ACC112 (cell line): Measurements from ENCODE around the gene NRP1.
A peak's percentile ranks its signal among the peaks of the same experiment; 100 is the strongest.

ENCODE experiments used
- H2AFZ ChIP-seq: fragments of 200-600 bp; sonication (generic); one replicate; pipeline ENCODE4 v1.6.0; 2017; ENCODE audit warnings: antibody characterized with exemption, low read length; ENCODE audit not compliant: unreplicated experiment
- H3K27ac ChIP-seq: fragments of 200-600 bp; sonication (generic); 2 replicates; pipeline ENCODE4 v1.5.1; 2014; ENCODE audit warnings: low read depth, mild to moderate bottlenecking, antibody characterized with exemption, low read length, moderate library complexity
- H3K27me3 ChIP-seq: fragments of 200-600 bp; sonication (generic); 2 replicates; pipeline ENCODE4 v1.6.1; 2014; ENCODE audit warnings: mild to moderate bottlenecking, antibody characterized with exemption, low read length, moderate library complexity, mixed read lengths; ENCODE audit not compliant: insufficient read depth
- H3K36me3 ChIP-seq: fragments of 200-600 bp; sonication (generic); 2 replicates; pipeline ENCODE4 v1.6.1; 2016; ENCODE audit warnings: mild to moderate bottlenecking, antibody characterized with exemption, low read length, moderate library complexity, mixed read lengths; ENCODE audit not compliant: insufficient read depth
- H3K4me1 ChIP-seq: fragments of 200-600 bp; sonication (generic); one replicate; pipeline ENCODE4 v1.6.1; 2016; ENCODE audit warnings: low read length, mixed read lengths; ENCODE audit not compliant: insufficient read depth, unreplicated experiment, control insufficient read depth
- H3K4me3 ChIP-seq: fragments of 200-600 bp; sonication (generic); 2 replicates; pipeline ENCODE4 v1.5.1; 2014; ENCODE audit warnings: mild to moderate bottlenecking, low read depth, low read length
- H3K79me2 ChIP-seq: fragments of 200-600 bp; sonication (generic); one replicate; pipeline ENCODE4 v1.6.0; 2016; ENCODE audit warnings: low read length; ENCODE audit not compliant: control insufficient read depth, unreplicated experiment, insufficient read depth

Gene NRP1

DNA sequence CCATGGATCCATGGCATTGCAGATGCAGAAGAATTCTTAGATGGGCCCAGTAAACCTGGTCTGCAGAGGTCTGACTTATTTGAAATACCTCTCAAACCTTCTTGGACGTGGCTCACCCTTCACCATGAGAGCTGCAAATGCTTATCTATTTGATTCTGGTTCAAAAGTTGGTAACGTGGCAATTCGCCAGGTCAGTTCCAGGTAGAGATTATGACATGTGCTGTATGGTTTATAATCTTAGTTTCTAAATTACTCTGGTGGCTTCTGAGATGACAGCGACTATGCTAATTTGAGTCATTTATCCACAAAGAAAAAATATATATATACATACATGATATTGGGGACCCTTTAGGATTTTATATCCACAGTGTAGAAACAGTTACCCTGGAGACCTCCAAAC is 68.8 kb downstream of the NRP1 start:
- Histone ChIP-seq H3K79me2 (peaks cover 31% of the 10 kb centered on the region), H3K27ac (peak overlapping the region; percentile 99), H3K27me3 (no peaks in the 10 kb centered on the region), H3K4me3 (no peak overlapping the region), H2AFZ (no peak overlapping the region), H3K36me3 (peaks cover 40% of the 10 kb centered on the region), H3K4me1 (peaks cover 58% of the 10 kb centered on the region)

GRCh38 chr10:33263453-33263852 is 71.0 kb downstream of the NRP1 start:
- Histone ChIP-seq H3K27ac (peak overlapping the region; percentile 99), H3K36me3 (peaks cover 36% of the 10 kb centered on the region), H3K79me2 (peaks cover 29% of the 10 kb centered on the region), H3K27me3 (no peaks in the 10 kb centered on the region), H3K4me1 (peaks cover 77% of the 10 kb centered on the region), H2AFZ (no peak overlapping the region), H3K4me3 (peak overlapping the region; percentile 38)

GRCh38 chr10:33262871-33263270 is 71.6 kb downstream of the NRP1 start:
- Histone ChIP-seq H2AFZ (no peak overlapping the region), H3K27ac (peak overlapping the region; percentile 99), H3K4me1 (peaks cover 76% of the 10 kb centered on the region), H3K36me3 (peaks cover 37% of the 10 kb centered on the region), H3K4me3 (peak overlapping the region; percentile 38), H3K79me2 (peaks cover 31% of the 10 kb centered on the region), H3K27me3 (no peaks in the 10 kb centered on the region)

GRCh38 chr10:33260403-33261149 is 73.9 kb downstream of the NRP1 start:
- Histone ChIP-seq H3K36me3 (peaks cover 53% of the 10 kb centered on the region), H3K79me2 (peaks cover 38% of the 10 kb centered on the region)

GRCh38 chr10:33258967-33259366 is 75.5 kb downstream of the NRP1 start:
- Histone ChIP-seq H3K4me1 (peaks cover 68% of the 10 kb centered on the region), H2AFZ (no peak overlapping the region), H3K27me3 (no peaks in the 10 kb centered on the region), H3K27ac (peak overlapping the region; percentile 99), H3K79me2 (peaks cover 36% of the 10 kb centered on the region), H3K36me3 (peaks cover 60% of the 10 kb centered on the region), H3K4me3 (no peak overlapping the region)

More at GRCh38 chr10:33260403-33261149, 73.9 kb downstream of the NRP1 start:
- Histone ChIP-seq H3K27ac (peak overlapping the region; percentile 99), H3K27me3 (no peaks in the 10 kb centered on the region), H3K4me3 (no peak overlapping the region), H3K4me1 (peaks cover 68% of the 10 kb centered on the region), H2AFZ (no peak overlapping the region)

DNA sequence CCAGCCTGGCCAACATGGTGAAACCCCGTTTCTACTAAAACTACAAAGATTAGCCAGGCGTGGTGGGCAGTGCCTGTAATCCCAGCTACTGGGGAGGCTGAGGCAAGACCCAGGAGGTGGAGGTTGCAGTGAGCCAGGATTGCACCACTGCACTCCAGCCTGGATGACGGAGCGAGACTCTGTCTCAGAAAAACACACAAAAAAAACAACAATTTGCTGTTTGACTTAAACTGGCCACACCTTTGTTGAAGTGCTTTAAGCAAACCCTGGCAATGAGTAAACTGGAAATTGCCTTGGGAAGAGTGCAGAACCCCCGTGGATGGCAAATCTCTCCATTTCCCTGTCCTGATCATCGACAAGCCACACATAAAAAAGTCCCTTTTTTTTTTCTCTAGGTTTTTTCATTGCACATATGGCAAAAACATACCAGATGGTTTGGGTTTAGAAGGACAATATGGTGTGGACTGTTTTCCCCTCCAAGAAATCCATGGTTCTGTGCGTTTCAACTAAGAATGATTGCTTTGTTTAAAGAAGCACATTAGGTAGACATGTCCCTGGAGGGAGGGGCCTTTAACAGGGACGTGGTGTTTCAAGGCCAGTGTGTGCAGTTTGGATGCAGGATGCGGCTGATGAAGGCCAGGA is 76.9 kb downstream of the NRP1 start:
- H3K36me3 ChIP-seq: peaks cover 60% of the 10 kb centered on the region
- H2AFZ ChIP-seq: no peak overlapping the region
- no peaks in the 10 kb centered on the region for H3K27me3 ChIP-seq
- H3K27ac ChIP-seq: no peak overlapping the region
- no peak overlapping the region for H3K4me3 ChIP-seq
- H3K79me2 ChIP-seq: peaks cover 36% of the 10 kb centered on the region
- peaks cover 66% of the 10 kb centered on the region for H3K4me1 ChIP-seq

DNA sequence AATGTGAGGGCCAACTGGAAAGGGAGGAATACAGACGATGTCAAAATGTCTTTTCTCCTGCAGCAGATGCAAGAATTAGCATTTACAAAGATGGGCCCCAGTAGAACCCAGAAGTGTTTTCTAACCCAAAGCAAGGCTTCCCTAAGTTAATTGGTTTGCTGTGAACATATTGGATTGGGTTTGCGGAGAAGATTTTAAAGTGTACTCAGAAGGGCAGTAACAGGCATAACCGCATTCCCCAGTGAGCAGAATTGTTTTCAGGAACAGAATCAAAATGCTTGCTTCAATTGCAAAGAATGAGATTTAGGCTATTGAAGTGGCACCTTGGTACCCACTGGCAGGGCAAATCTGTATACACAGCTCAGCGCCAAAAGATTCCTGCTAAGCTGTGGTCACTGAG is 78.0 kb downstream of the NRP1 start:
- H3K79me2 ChIP-seq: peaks cover 44% of the 10 kb centered on the region
- peaks cover 65% of the 10 kb centered on the region for H3K36me3 ChIP-seq
- H3K27ac ChIP-seq: peak overlapping the region; percentile 90
- no peaks in the 10 kb centered on the region for H3K27me3 ChIP-seq
- no peak overlapping the region for H2AFZ ChIP-seq
- H3K4me1 ChIP-seq: peaks cover 70% of the 10 kb centered on the region
- no peak overlapping the region for H3K4me3 ChIP-seq

DNA sequence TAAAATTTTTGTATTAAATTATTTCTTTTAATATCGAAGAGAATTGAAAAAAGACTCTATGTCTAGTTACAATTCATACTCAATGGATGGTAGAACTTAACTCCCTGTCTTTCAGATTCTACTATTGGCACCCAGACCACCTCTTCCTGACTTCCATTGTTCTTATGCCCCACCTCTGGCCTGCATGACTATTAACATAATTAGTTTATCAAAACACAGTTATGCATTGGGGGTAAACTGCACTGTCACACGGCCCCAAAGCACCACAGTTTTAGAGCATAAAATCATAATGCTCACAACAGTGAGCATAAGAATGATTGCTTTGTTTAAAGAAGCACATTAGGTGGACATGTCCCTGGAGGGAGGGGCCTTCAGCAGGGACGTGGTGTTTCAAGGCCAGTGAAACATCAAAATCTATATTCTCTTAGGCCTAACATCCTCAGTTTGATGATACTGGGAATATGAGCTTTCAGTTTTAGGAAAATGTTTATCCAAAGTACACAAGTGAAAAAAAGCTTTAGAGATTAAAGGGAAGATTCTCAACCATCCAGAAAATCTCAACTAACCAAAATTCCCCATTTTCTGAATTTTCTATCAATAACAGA is 79.8 kb downstream of the NRP1 start:
- Histone ChIP-seq H3K27ac (peak overlapping the region; percentile 90), H3K36me3 (peaks cover 75% of the 10 kb centered on the region), H2AFZ (no peak overlapping the region), H3K4me3 (no peak overlapping the region), H3K4me1 (peaks cover 74% of the 10 kb centered on the region), H3K27me3 (no peaks in the 10 kb centered on the region), H3K79me2 (peaks cover 50% of the 10 kb centered on the region)

- peak overlapping the region; percentile 90 for H3K27ac ChIP-seq
- no peak overlapping the region for H2AFZ ChIP-seq
- H3K4me3 ChIP-seq: peak overlapping the region; percentile 4; the same call in 1 of the 2 replicates
- peaks cover 46% of the 10 kb centered on the region for H3K79me2 ChIP-seq
- peaks cover 74% of the 10 kb centered on the region for H3K4me1 ChIP-seq
- peaks cover 75% of the 10 kb centered on the region for H3K36me3 ChIP-seq
- H3K27me3 ChIP-seq: no peaks in the 10 kb centered on the region
Observed at GRCh38 chr10:33253411-33253810, 81.1 kb downstream of the NRP1 start.

- Histone ChIP-seq H3K4me3 (peak overlapping the region; percentile 4; the same call in 1 of the 2 replicates), H3K79me2 (peaks cover 41% of the 10 kb centered on the region), H3K27me3 (no peaks in the 10 kb centered on the region), H3K27ac (peak overlapping the region; percentile 90), H3K36me3 (peaks cover 69% of the 10 kb centered on the region), H2AFZ (no peak overlapping the region), H3K4me1 (peaks cover 75% of the 10 kb centered on the region)
Observed at GRCh38 chr10:33252794-33253203, 81.7 kb downstream of the NRP1 start.
